Endodermal cell (in vitro differentiated cells): ENCODE data around the gene CDC42SE2. TPM values are rescaled to one million over a fixed set of nuclear protein-coding genes. Genes with fewer than 3 reads are reported as not detected.

Source experiments
- DNase-seq: peaks from one replicate; pipeline ENCODE4 v3.0.0-alpha.2; 2017
- H3K27ac ChIP-seq: 2 replicates; pipeline ENCODE4 v1.5.1; 2013; ENCODE audit warnings: mild to moderate bottlenecking, low read depth, low read length, moderate library complexity
- H3K27me3 ChIP-seq: 2 replicates; pipeline ENCODE4 v1.6.1; 2013; ENCODE audit warnings: mild to moderate bottlenecking, low read length, moderate library complexity; ENCODE audit not compliant: insufficient read depth, control insufficient read depth, poor library complexity, severe bottlenecking
- H3K36me3 ChIP-seq: 2 replicates; pipeline ENCODE4 v1.7.0; 2013; ENCODE audit warnings: mild to moderate bottlenecking, low read length, moderate library complexity; ENCODE audit not compliant: control insufficient read depth, insufficient read depth
- H3K4me1 ChIP-seq: one replicate; pipeline ENCODE4 v1.7.0; 2013; ENCODE audit warnings: low read length; ENCODE audit not compliant: control insufficient read depth, insufficient read depth
- H3K4me3 ChIP-seq: 2 replicates; pipeline ENCODE4 v1.5.1; 2013; ENCODE audit warnings: mild to moderate bottlenecking, low read length, moderate library complexity
- H3K9ac ChIP-seq: 2 replicates; pipeline ENCODE4 v1.6.1; 2013; ENCODE audit warnings: mild to moderate bottlenecking, low read length, moderate library complexity; ENCODE audit not compliant: poor library complexity, severe bottlenecking; ENCODE audit errors: extremely low read depth
- H3K9me3 ChIP-seq: 2 replicates; pipeline ENCODE4 v1.6.1; 2013; ENCODE audit warnings: mild to moderate bottlenecking, low read length, moderate library complexity; ENCODE audit not compliant: control insufficient read depth
- H3K27ac Mint-ChIP-seq: 2 replicates; pipeline ENCODE4 v1.8.0; 2020; ENCODE audit warnings: mixed read lengths
- H3K27me3 Mint-ChIP-seq: 2 replicates; pipeline ENCODE4 v1.8.0; 2021; ENCODE audit warnings: mild to moderate bottlenecking, mixed read lengths; ENCODE audit not compliant: insufficient read depth
- H3K36me3 Mint-ChIP-seq: 2 replicates; pipeline ENCODE4 v1.8.0; 2020; ENCODE audit warnings: low read depth, mixed read lengths
- H3K4me1 Mint-ChIP-seq: 2 replicates; pipeline ENCODE4 v1.8.0; 2020; ENCODE audit warnings: mixed read lengths
- H3K4me3 Mint-ChIP-seq: 2 replicates; pipeline ENCODE4 v1.8.0; 2020; ENCODE audit warnings: mild to moderate bottlenecking, moderate library complexity, mixed read lengths
- H3K9me3 Mint-ChIP-seq: 2 replicates; pipeline ENCODE4 v1.8.0; 2020; ENCODE audit warnings: mild to moderate bottlenecking, mixed read lengths
- WGBS, 2 experiments: methylation state at CpG; one replicate each; pipeline versions ENCODE4 v1.1.5 to v1.1.7; 2013; ENCODE audit warnings: missing lambda C conversion rate in 2 of 2, mixed read lengths in 1 of 2; ENCODE audit not compliant: insufficient coverage in 1 of 2, insufficient read length in 1 of 2; 5-methylcytosine and 5-hydroxymethylcytosine counted together
- total RNA-seq, 2 donors: library from RNA; stranded (reverse); fragmentation: NEBNext Ultra II Directional in 1 of 2; extraction: Animal tissue kit (Norgen Biotek cat#: 25700) in 1 of 2; gene quantifications; 2 replicates in 1 of 2; 3 replicates in 1 of 2; pipeline ENCODE4 v1.2.1, GENCODE V29; 2021
- TF ChIP-seq, protein P1 (sequence below): fragments of 200-600 bp; sonication (generic); conservative IDR thresholded peaks from 2 replicates; pipeline ENCODE4 v1.5.0; 2021; ENCODE audit warnings: antibody characterized with exemption, mild to moderate bottlenecking

CDC42SE2 gene
- total RNA-seq, 2 donors from 2014 or later, result 28.6 to 36.4 TPM

DNA sequence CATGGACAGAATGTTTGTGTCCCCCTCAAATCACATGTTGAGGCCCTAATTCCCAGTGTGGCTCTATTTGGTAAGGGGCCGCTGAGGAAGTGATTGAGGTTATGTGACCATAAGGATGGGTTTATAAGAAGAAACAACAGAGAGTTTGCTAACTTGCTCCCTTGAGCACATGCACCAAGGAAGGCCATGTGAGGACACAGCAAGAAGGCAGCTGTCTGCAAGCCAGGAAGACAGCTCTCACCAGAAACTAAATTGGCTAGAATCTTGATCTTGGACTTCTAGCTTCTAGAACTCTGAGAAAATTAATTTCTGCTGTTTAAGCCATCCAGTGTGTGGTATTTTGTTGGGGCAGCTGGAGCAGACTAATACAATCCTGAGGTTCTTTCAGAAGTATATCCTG lies 35.2 kb upstream of the CDC42SE2 start:
- Mint-ChIP-seq H3K9me3 (no peaks in the 10 kb centered on the region), H3K27ac (no peak overlapping the region), H3K36me3 (no peaks in the 10 kb centered on the region), H3K4me3 (no peak overlapping the region), H3K4me1 (peaks cover 6% of the 10 kb centered on the region), H3K27me3 (no peaks in the 10 kb centered on the region)
- no peak overlapping the region for H3K4me3 ChIP-seq
- TF ChIP-seq, protein P1, sequence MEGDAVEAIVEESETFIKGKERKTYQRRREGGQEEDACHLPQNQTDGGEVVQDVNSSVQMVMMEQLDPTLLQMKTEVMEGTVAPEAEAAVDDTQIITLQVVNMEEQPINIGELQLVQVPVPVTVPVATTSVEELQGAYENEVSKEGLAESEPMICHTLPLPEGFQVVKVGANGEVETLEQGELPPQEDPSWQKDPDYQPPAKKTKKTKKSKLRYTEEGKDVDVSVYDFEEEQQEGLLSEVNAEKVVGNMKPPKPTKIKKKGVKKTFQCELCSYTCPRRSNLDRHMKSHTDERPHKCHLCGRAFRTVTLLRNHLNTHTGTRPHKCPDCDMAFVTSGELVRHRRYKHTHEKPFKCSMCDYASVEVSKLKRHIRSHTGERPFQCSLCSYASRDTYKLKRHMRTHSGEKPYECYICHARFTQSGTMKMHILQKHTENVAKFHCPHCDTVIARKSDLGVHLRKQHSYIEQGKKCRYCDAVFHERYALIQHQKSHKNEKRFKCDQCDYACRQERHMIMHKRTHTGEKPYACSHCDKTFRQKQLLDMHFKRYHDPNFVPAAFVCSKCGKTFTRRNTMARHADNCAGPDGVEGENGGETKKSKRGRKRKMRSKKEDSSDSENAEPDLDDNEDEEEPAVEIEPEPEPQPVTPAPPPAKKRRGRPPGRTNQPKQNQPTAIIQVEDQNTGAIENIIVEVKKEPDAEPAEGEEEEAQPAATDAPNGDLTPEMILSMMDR, result no peak
- 94 to 100% methylated on average over 1 of the region's 1 CpG for WGBS, 2 experiments
- H3K36me3 ChIP-seq, result no peaks in the 10 kb centered on the region
- no peak overlapping the region for H3K27ac ChIP-seq
- DNase-seq, result no peak
- no peaks in the 10 kb centered on the region for H3K4me1 ChIP-seq
- no peaks in the 10 kb centered on the region for H3K27me3 ChIP-seq
- H3K9me3 ChIP-seq, result no peaks in the 10 kb centered on the region
- no peak overlapping the region for H3K9ac ChIP-seq

DNA sequence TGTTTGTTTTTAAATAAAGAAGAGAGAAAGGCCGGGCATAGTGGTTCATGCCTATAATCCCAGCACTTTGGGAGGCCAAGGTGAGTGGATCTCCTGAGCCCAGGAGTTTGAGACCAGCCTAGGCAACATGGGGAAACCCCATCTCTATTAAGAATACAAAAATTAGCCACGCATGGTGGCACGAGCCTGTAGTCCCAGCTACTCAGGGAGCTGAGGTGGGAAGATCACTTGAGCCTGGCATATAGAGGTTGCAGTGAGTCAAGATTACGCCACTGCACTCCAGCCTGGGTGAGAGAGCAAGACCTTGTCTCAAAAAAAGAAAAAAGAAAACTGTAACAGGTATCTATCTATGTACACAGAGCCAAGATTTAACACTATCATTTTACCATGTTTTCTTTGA lies 34.2 kb upstream of the CDC42SE2 start:
- no peaks in the 10 kb centered on the region for H3K9me3 Mint-ChIP-seq
- Histone ChIP-seq H3K9ac (no peak overlapping the region), H3K4me1 (no peaks in the 10 kb centered on the region), H3K36me3 (no peaks in the 10 kb centered on the region), H3K27ac (no peak overlapping the region), H3K9me3 (no peaks in the 10 kb centered on the region), H3K27me3 (no peaks in the 10 kb centered on the region), H3K4me3 (no peak overlapping the region)
- H3K4me1 Mint-ChIP-seq, result peaks cover 6% of the 10 kb centered on the region
- TF ChIP-seq, protein P1, result no peak
- no peaks in the 10 kb centered on the region for H3K36me3 Mint-ChIP-seq
- DNase-seq, result no peak
- no peaks in the 10 kb centered on the region for H3K27me3 Mint-ChIP-seq
- H3K27ac Mint-ChIP-seq, result no peak overlapping the region
- 95% methylated on average over 4 of the region's 4 CpGs; no CpG with 5 or more reads in 1 of the 2 experiments for WGBS, 2 experiments
- H3K4me3 Mint-ChIP-seq, result no peak overlapping the region

DNA sequence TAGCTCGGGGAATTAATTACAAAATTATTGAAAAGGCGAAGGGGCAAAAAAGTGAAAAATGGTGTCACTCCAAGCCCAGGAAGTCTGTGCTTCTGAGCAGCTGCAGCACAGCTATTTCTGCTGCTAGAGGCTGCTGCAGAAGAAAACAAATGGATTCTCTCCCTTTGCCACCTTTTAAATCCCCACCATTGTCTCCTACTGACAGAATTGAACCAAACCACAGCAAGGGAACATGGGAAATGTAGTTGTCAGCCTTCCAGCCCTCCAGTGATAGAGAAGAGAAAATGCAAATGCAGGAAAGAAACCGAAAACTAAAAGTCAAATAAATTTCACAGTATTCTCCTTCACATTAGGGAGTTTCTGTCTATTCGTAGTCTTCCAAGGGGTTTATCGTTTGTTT lies 33.4 kb upstream of the CDC42SE2 start:
- peak; percentile 63 for DNase-seq
- H3K4me1 ChIP-seq, result no peaks in the 10 kb centered on the region
- H3K9me3 ChIP-seq, result no peaks in the 10 kb centered on the region
- 70 to 73% methylated on average over 5 of the region's 5 CpGs for WGBS, 2 experiments
- Mint-ChIP-seq H3K36me3 (no peaks in the 10 kb centered on the region), H3K4me1 (peaks cover 6% of the 10 kb centered on the region), H3K27me3 (no peaks in the 10 kb centered on the region), H3K27ac (no peak overlapping the region), H3K4me3 (no peak overlapping the region), H3K9me3 (no peaks in the 10 kb centered on the region)
- no peaks in the 10 kb centered on the region for H3K36me3 ChIP-seq
- H3K27me3 ChIP-seq, result no peaks in the 10 kb centered on the region
- H3K9ac ChIP-seq, result no peak overlapping the region
- no peak overlapping the region for H3K27ac ChIP-seq
- TF ChIP-seq, protein P1, result peak; percentile 10
- no peak overlapping the region for H3K4me3 ChIP-seq
